GM18867 (cell line): ENCODE results near the gene SHOC2.
A peak's percentile ranks its signal among the peaks of the same experiment; 100 is the strongest.

Experiments used
- ATAC-seq: cut with Tn5 transposase; IDR thresholded peaks from one replicate; pipeline ENCODE4 v1.9.1; 2021; ENCODE audit warnings: mild to moderate bottlenecking, moderate library complexity; ENCODE audit not compliant: unreplicated experiment

SHOC2 gene

DNA sequence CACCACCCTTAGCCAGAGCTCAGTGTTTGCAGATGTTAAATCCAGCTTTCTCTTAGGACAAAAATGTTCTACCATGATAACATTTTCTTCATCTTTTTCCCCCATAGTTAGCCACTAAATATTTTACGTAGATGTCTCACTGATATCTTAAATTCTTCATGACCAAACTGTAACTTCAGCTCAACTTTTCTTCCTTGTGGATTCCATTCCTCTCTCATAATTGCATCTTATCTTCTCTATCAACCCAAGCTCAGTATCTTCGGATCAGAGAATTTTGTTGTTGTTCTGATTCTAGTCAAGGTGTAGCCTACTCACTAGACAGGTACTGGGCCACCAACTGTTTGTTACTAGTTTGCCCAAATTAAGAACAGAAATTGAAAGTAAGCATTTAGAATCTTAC lies 60.2 kb downstream of the SHOC2 start:
- ATAC-seq = no peak

- no peak for ATAC-seq
These were observed 61.4 kb downstream of the SHOC2 start for GRCh38 chr10:110980807-110981206.

DNA sequence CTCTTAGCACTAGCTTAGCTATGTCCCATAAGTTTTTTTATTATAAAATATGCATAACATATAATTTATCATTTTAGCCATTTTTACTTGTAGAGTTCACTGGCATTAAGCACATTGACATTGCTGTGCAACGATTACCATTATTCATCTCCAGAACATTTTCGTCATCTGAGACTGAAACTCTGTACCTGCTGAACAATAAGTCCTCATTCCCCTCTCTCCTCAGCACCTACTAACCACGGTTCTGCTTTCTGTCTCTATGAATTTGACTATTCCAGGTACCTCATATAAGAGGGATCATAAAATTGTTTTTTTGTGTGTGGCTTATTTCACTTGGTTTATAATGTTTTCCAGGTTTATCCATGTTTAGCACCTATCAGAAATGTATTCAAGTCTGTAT lies 64.1 kb downstream of the SHOC2 start:
- no peak for ATAC-seq

DNA sequence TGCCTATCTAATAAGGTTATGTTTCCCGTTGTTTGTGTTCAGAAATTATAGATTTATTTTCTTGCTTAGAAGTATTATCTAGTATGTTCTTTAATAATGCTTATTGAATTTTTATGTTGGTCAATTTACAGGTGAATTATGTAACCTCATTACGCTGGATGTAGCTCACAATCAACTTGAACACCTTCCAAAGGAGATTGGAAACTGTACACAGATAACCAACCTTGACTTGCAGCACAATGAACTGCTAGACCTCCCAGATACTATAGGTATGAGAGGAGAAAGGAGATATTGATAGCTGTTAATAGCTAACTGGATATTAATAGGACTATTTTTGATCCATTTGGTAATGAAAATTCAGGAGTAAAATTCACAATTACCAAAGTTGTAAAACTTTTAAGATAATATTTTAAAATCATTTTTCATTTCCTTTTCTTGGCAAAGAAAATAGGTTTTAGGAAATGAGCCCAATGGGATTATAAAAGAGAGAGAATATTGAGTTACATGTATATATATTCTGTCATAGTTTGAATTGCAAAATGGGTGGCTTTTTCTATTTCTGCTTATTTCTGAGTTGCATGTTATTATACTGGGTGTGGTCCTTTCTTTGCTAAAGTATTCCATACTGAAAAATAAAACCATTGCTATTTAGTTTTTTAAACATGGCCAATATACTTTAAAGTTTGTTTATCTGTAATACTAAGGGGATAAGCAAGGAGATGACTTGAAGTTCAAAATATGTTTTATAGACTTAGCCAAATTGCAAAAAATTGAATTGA lies 66.3 kb downstream of the SHOC2 start:
- no peak for ATAC-seq

- no peak for ATAC-seq
These were observed 69.6 kb downstream of the SHOC2 start for GRCh38 chr10:110989016-110989415.

DNA sequence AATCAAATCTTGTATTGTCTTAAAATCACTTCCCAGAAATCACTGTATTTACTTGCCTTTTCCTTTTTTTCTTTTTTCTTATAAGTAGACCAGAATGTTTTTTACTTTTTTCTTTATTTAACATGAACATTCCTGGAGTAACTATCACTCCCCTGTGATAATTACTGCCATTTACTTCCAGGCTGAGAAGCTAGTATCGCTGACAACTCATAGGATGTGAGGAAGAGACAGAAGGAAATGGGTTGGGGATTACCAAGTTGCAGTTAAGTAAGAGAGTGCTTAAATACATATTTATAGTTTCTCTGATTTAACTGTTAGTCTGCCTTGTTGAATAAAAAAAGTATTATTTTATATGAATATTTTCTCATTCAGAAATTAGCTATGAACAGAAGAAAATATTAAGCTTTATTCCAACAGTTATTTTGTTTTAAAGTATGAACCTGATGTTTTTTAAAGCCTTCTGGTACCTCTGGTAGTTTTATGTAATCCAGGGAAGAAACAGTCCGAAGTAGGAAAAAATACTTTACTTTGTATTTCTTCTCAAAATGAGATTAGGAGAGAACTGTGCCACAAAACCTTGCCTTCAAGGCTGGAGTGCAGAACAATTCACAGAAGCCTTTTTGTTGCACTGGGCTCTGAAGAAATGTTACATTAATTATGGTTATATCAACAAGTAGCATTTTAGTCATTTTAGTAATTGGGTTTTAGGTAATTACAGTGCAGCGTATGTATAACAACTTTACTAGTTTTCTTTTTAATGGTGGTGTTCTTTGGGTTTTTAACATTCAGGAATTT lies 72.8 kb downstream of the SHOC2 start:
- no peak for ATAC-seq

DNA sequence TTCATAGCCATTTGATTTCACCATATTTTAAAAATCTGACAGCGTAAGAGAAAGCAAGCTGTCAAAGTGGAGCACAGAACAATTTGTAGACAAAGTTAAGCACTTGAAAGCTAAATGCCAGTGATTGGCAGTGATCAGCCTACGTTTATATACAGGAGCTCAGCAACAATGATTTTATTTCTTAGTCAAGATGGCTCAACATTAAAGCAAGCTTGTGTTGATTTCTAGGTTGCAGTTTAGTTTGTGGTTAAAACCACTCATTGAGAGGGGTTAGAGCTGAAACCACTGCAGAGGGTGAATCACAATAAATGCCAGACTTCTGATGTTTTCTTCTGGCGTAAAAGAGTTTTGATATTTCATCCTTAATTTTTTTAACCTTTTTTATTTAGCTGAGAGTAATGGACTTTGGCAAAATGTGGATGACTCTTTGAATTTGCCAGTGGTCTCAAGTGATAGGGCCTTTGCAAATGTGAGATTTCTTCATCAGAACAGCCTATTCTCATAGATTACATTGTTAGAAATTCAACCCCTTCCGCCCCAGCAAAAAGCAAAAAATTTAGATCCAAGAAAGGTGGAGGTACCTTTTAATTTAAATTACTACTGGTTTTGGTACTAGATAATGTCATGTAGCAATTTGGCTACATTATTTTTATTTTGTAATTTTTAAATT lies 73.8 kb downstream of the SHOC2 start:
- peak; percentile 54 for ATAC-seq

DNA sequence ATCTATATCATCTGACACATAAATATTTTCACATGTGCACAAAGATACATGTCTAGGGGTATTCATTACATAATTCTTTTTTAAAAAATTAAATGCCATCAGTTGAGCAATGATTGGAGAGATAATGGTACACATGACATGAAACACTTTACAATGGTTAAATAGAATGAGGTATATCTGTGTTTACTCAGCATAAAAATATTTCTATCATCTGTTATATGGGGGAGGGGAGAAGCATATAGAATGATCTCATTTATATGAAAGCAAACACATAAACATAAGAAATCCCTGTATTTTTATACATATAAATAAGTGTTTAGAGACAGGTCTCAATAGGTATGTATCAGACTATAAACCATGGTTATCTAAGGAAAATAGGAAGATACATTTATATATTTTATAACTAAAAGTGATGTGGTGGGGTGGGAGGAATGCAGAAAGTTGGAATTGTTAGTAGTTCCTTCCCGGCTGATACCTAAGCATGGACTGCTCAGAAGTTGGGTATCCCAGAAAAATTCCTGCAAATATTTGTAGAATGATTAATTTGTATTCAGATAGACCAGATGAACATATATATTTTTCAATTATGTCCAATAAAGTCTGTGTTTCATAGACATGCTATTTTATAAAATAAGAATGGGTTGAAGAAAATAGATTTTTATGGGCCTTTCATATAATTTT lies 75.1 kb downstream of the SHOC2 start:
- no peak for ATAC-seq

GRCh38 chr10:110995301-110995700 lies 75.9 kb downstream of the SHOC2 start:
- no peak for ATAC-seq

- ATAC-seq = no peak
These were observed 76.9 kb downstream of the SHOC2 start for GRCh38 chr10:110996256-110996655.

DNA sequence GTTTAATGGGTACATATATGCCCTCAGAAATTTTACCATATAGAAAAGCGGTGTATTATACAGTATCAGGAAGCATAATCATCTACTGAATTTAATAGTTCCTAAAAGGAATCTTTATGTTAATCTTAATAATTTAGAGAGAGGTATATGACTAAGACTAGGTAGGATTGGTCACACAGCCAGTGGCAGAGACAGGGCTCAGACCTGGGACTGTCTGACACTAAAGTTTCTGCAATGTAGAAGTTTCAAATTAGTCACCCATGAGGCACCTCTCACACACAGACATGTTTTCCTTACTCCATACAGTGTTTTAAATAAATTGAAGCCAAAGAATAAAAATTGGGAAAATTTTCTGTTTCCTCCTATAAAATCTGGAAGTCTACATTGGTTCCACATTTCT lies 84.6 kb downstream of the SHOC2 start:
- no peak for ATAC-seq

- ATAC-seq = no peak
These were observed 88.1 kb downstream of the SHOC2 start for GRCh38 chr10:111007486-111007885.

- no peak for ATAC-seq
These were observed 95.8 kb downstream of the SHOC2 start for GRCh38 chr10:111015181-111015580.

DNA sequence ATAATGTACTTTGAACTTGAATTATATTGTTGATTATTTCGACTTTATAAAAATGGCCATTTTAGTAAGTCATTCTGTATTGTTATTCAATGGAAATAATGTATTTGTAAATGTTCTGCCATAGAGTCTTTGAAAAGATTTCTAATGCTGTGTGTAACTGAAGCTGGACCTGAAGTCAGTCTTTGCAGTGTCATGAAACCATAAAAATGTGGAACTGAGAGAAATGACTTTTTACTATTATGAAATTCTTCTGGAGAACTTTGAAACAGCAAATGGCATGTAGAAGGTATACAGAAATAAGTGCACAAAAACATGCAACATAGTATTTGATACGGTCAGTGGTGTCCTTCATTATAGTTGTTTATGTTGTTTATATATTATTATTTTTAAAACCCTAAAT lies 97.7 kb downstream of the SHOC2 start:
- no peak for ATAC-seq

GRCh38 chr10:111018021-111018420 lies 98.6 kb downstream of the SHOC2 start:
- ATAC-seq = no peak

DNA sequence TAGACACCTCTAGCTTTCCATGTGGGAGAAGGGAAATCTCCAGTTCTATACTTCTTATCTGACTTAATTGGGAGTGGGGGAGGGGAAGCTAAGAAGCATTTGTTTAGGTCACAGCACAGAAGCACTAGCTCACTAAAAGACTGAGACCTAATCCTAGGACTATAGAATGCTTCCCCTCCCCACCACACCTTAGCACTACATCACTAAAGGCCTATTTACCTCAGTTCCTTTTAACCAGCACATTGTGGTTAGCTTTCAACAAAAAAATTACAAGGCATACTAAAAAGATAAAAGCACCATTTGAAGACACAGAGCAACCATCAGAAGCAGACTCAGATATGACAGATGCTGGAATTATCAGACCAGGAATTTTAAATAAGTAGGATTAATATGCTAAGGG lies 103.7 kb downstream of the SHOC2 start:
- ATAC-seq = no peak

GRCh38 chr10:111030042-111030750 lies 110.8 kb downstream of the SHOC2 start:
- peak; percentile 62 for ATAC-seq

- no peak for ATAC-seq
These were observed 115.3 kb downstream of the SHOC2 start for GRCh38 chr10:111034598-111035310.

DNA sequence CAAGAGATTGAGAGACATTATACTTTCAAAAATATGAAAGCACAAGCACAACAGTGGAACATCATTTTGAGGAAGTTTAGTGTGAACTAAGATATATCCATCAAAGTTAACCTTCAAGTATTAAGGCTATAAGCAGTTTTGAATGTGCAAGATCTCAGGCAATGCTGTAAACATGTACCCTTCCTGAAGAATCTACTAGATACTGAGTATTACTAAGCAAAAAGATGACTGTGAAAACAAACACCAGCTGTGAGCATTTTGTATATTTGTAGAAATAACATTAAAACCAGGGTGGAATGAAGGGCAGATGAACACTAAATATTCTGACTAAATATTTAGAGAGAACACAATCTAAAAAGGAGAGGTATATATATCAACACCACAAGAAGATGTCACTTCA lies 116.1 kb downstream of the SHOC2 start:
- no peak for ATAC-seq

GRCh38 chr10:111037858-111038257 lies 118.5 kb downstream of the SHOC2 start:
- no peak for ATAC-seq
